HG03139 (cell line): Measurements from ENCODE around the gene PECR.

ENCODE experiments used
- ATAC-seq: cut with Tn5 transposase; IDR thresholded peaks from one replicate; pipeline ENCODE4 v1.9.1; 2021; ENCODE audit not compliant: unreplicated experiment

PECR gene

GRCh38 chr2:216072473-216072872, 9.1 kb downstream of the PECR start:
- ATAC-seq: no peak

GRCh38 chr2:216071111-216071851, 10.3 kb downstream of the PECR start:
- ATAC-seq: no peak

GRCh38 chr2:216070195-216070594, 11.4 kb downstream of the PECR start:
- no peak for ATAC-seq

GRCh38 chr2:216069028-216069427, 12.6 kb downstream of the PECR start:
- no peak for ATAC-seq

- no peak for ATAC-seq
These were observed 15.4 kb downstream of the PECR start for GRCh38 chr2:216066230-216066629.

GRCh38 chr2:216064665-216065064, 16.9 kb downstream of the PECR start:
- ATAC-seq: no peak

- ATAC-seq: no peak
These were observed 17.5 kb downstream of the PECR start for GRCh38 chr2:216064014-216064630.

- ATAC-seq: no peak
These were observed 22.3 kb downstream of the PECR start for GRCh38 chr2:216059233-216059834.

GRCh38 chr2:216057688-216058193, 23.9 kb downstream of the PECR start:
- peak; percentile 82 for ATAC-seq

GRCh38 chr2:216056739-216057138, 24.9 kb downstream of the PECR start:
- ATAC-seq: peak; percentile 32

- ATAC-seq: no peak
These were observed 25.9 kb downstream of the PECR start for GRCh38 chr2:216055680-216056079.

- no peak for ATAC-seq
These were observed 29.2 kb downstream of the PECR start for GRCh38 chr2:216052420-216052819.

- ATAC-seq: no peak
These were observed 30.3 kb downstream of the PECR start for GRCh38 chr2:216051350-216051749.

- no peak for ATAC-seq
These were observed 32.2 kb downstream of the PECR start for GRCh38 chr2:216049452-216049851.

- ATAC-seq: no peak
These were observed 34.2 kb downstream of the PECR start for GRCh38 chr2:216047397-216047796.

- peak; percentile 79 for ATAC-seq
These were observed 36.6 kb downstream of the PECR start for GRCh38 chr2:216044883-216045486.

GRCh38 chr2:216043949-216044348, 37.7 kb downstream of the PECR start:
- ATAC-seq: no peak

GRCh38 chr2:216041438-216041837, 40.2 kb downstream of the PECR start:
- ATAC-seq: no peak

- no peak for ATAC-seq
These were observed 41.7 kb downstream of the PECR start for GRCh38 chr2:216039918-216040317.

- peak; percentile 37 for ATAC-seq
These were observed 47.5 kb downstream of the PECR start for GRCh38 chr2:216034065-216034464.

- ATAC-seq: no peak
These were observed 48.2 kb downstream of the PECR start for GRCh38 chr2:216033403-216033802.
